Upper lobe of left lung (tissue), 6 donors: ENCODE data around the gene LRRC7. TPM values are rescaled to one million over a fixed set of nuclear protein-coding genes. Genes with fewer than 3 reads are reported as not detected.
A peak's percentile ranks its signal among the peaks of the same experiment; 100 is the strongest.

Experiments
- ATAC-seq, 2 donors: fragments of 200-7000 bp; cut with Tn5 transposase; one replicate each; pipeline ENCODE4 v1.9.1; 2022; ENCODE audit warnings: mild to moderate bottlenecking in 2 of 2, moderate library complexity in 2 of 2; ENCODE audit not compliant: low FRiP score in 2 of 2
- DNase-seq, 2 donors: peaks; one replicate each; pipeline ENCODE4 v3.0.0-alpha.2; 2019 to 2020
- H3K27ac ChIP-seq, 4 donors: fragments of 200-600 bp; sonication (generic); one replicate each; pipeline ENCODE4 v1.5.1; 2016 to 2019
- H3K27me3 ChIP-seq, 4 donors: fragments of 200-600 bp; sonication (generic); one replicate each; pipeline ENCODE4 v1.5.1; 2017 to 2019
- H3K36me3 ChIP-seq, 4 donors: fragments of 200-600 bp; sonication (generic); one replicate each; pipeline ENCODE4 v1.5.1; 2016 to 2019
- H3K4me1 ChIP-seq, 4 donors: fragments of 200-600 bp; sonication (generic); one replicate each; pipeline ENCODE4 v1.5.1; 2018 to 2019
- H3K4me3 ChIP-seq, 4 donors: fragments of 200-600 bp; sonication (generic); one replicate each; pipeline ENCODE4 v1.5.1; 2017 to 2019; ENCODE audit warnings: mild to moderate bottlenecking in 2 of 4, moderate library complexity in 1 of 4
- H3K9me3 ChIP-seq, 4 donors: fragments of 200-600 bp; sonication (generic); one replicate each; pipeline ENCODE4 v1.5.1; 2018 to 2019
- EP300 ChIP-seq, 4 donors: sonication (generic); formaldehyde crosslinking; IDR thresholded peaks; one replicate each; pipeline ENCODE4 v1.5.1; 2017; ENCODE audit warnings: antibody characterized with exemption in 4 of 4, control low read depth in 2 of 4
- POLR2A ChIP-seq, 4 donors: fragments of 450-650 bp; IDR thresholded peaks; one replicate each; pipeline ENCODE4 v1.5.1; 2016 to 2017; ENCODE audit warnings: antibody characterized with exemption in 4 of 4, mild to moderate bottlenecking in 2 of 4
- POLR2AphosphoS5 ChIP-seq, 2 donors: sonication (generic); formaldehyde crosslinking; IDR thresholded peaks; one replicate each; pipeline ENCODE4 v1.5.1; 2017; ENCODE audit warnings: antibody characterized with exemption in 2 of 2
- WGBS, 2 donors: methylation state at CpG; one replicate each; pipeline ENCODE4 v1.1.5; 2017 to 2018; 5-methylcytosine and 5-hydroxymethylcytosine counted together
- total RNA-seq, 6 donors: library from RNA; depleted of rRNA in 4 of 6; stranded (reverse); fragments of >200 nt in 4 of 6; gene quantifications; one replicate each; pipeline versions ENCODE4 v1.1.0 to v1.2.1, GENCODE V29; 2016 to 2021
- TF ChIP-seq, protein P1 (sequence below), 6 experiments: fragments of 450-650 bp in 4 of 6; fragments of 200-600 bp in 2 of 6; sonication (generic) in 2 of 6; IDR thresholded peaks; one replicate each; pipeline ENCODE4 v1.5.1; 2016 to 2019; ENCODE audit warnings: antibody characterized with exemption in 6 of 6
- donor health status: DM: no; HTN: no; CAD: no; lungs with moderate emphysema.
- donor health status: DM: no; HTN: yes; CAD: no; lungs with severe emphysema.

LRRC7 gene
- total RNA-seq, 6 donors from 2014 or later: not detected

DNA sequence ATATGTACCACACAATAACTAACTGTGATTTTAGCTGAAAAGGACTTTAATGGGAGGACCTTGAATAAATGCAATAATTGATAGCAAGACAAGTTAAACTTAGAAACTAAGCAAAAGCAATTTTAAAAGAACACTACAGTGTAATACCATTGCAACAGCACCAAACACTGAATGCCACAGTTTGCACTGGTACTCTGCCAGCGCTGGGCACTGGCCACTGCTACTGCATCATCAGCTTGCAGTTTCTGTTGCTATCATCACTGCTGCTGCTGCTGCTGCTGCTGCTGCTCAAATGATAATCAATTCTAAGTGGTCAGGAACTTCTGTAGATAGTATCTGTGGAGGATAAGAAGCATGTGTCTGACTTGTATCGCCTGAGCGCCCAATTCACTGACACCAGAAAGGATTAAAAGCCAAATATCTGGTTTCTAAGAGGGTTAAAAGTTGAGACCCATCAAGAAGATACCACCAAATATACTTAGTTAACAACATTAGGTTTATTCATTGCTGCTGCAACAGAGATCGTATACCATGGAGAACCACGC, 330.8 kb downstream of the LRRC7 start:
- DNase-seq (no peak), ATAC-seq (no peak)
- WGBS, 2 donors: 82 to 87% methylated on average over 5 of the region's 5 CpGs
- Histone ChIP-seq H3K36me3 (no peaks in the 10 kb centered on the region), H3K27ac (no peak overlapping the region), H3K27me3 (no peaks in the 10 kb centered on the region), H3K4me3 (no peak overlapping the region), H3K9me3 (no peaks in the 10 kb centered on the region), H3K4me1 (no peaks in the 10 kb centered on the region)
- no peak for TF ChIP-seq POLR2A (IDR thresholded peaks at IDR 0.05)
- no peak for TF ChIP-seq POLR2AphosphoS5 (IDR thresholded peaks at IDR 0.05)
- TF ChIP-seq, protein P1, sequence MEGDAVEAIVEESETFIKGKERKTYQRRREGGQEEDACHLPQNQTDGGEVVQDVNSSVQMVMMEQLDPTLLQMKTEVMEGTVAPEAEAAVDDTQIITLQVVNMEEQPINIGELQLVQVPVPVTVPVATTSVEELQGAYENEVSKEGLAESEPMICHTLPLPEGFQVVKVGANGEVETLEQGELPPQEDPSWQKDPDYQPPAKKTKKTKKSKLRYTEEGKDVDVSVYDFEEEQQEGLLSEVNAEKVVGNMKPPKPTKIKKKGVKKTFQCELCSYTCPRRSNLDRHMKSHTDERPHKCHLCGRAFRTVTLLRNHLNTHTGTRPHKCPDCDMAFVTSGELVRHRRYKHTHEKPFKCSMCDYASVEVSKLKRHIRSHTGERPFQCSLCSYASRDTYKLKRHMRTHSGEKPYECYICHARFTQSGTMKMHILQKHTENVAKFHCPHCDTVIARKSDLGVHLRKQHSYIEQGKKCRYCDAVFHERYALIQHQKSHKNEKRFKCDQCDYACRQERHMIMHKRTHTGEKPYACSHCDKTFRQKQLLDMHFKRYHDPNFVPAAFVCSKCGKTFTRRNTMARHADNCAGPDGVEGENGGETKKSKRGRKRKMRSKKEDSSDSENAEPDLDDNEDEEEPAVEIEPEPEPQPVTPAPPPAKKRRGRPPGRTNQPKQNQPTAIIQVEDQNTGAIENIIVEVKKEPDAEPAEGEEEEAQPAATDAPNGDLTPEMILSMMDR (IDR thresholded peaks at IDR 0.05): no peak
- TF ChIP-seq EP300 (IDR thresholded peaks at IDR 0.05): no peak

DNA sequence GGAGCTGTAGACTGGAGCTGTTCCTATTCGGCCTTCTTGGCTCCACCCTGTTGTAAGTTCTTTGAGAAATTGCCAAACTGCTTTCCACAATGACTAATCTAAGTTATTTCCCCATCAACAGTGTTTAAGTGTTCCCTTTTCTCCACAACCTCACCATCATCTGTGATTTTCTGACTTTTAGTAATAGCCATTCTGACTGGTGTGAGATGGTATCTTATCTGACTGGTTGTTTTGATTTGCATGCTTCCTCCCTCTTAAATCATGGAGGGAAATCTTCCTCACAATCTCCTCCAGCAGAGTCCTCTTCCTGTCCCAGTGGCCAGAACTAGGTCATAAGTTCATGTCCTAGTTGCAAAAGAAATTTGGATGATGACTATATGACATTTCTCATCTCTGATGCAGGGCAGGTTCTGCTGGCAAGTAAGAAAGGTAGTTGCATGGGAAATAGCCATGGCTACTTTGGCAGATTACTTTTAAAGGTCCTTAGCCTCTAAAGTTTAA, 343.6 kb downstream of the LRRC7 start:
- Histone ChIP-seq H3K4me1 (no peaks in the 10 kb centered on the region), H3K36me3 (no peaks in the 10 kb centered on the region), H3K4me3 (no peak overlapping the region), H3K27me3 (no peaks in the 10 kb centered on the region), H3K9me3 (no peaks in the 10 kb centered on the region), H3K27ac (no peak overlapping the region)
- TF ChIP-seq POLR2A (IDR thresholded peaks at IDR 0.05): no peak
- TF ChIP-seq, protein P1 (IDR thresholded peaks at IDR 0.05): no peak
- TF ChIP-seq POLR2AphosphoS5 (IDR thresholded peaks at IDR 0.05): no peak
- no peak for TF ChIP-seq EP300 (IDR thresholded peaks at IDR 0.05)
- ATAC-seq (peak in 1 of 2 donors; percentile 88), DNase-seq (no peak)
- 17 to 29% methylated on average over 1 of the region's 1 CpG for WGBS, 2 donors

DNA sequence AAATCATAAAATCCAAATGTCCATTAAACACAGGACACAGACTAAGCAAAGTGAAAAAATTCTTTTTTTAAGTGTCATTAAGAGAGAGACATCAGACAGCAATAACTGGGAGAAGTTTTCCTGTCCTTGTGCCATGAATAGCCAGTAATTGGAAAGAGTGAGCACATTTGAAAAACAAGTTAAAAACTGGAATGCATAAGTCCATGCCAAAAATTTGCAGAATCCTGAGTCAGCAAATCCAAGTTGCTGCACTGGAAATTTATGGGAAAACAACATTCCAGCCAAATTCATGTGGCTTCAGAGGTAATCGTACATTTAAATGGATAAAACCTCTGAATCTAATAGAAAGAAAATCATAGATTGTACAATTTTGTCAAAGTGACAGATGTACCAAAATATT, 346.3 kb downstream of the LRRC7 start:
- Histone ChIP-seq H3K36me3 (no peaks in the 10 kb centered on the region), H3K27ac (no peak overlapping the region), H3K4me3 (no peak overlapping the region), H3K4me1 (no peaks in the 10 kb centered on the region), H3K9me3 (no peaks in the 10 kb centered on the region), H3K27me3 (no peaks in the 10 kb centered on the region)
- ATAC-seq: peak in 1 of 2 donors; percentile 45
- no peak for DNase-seq
- TF ChIP-seq, protein P1 (IDR thresholded peaks at IDR 0.05): no peak
- TF ChIP-seq EP300 (IDR thresholded peaks at IDR 0.05): no peak
- no peak for TF ChIP-seq POLR2A (IDR thresholded peaks at IDR 0.05)
- no peak for TF ChIP-seq POLR2AphosphoS5 (IDR thresholded peaks at IDR 0.05)
- WGBS, 2 donors: 75 to 77% methylated on average over 1 of the region's 1 CpG

DNA sequence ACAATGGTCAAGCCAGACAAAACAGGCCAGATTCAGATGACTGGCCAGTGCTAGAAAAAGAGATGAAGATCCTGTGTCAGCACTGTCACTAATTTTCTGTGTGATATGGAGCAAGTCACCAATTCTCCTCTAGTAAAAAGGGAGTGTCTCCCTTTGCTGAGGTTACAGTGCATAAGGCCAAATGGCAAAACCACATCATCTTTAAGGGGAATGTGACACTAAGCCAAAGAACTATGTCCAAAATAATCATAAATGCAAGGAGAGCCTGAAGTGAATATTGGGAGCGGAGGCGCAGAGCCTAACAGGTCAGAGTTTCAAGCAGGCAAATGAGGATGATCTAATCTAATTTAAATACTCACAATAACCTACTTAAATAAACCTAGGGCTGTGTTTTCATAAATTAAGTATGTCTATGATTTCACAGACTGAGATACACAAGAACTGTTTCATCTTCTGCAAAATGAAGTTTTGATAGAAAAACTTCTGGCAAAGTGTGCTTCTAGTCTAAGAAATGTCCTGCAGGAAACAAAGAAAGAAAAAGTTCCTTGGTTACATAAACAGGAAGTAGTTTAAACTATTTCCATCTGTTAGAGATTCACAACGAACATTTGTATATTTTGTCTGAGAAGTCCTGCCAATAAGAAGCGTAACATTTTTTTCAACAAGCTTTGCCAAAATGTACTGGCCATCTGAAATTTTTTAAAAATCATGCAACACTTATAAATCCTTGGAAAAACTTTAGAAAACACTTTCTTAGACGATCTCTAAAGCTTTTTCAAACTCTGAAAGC, 347.4 kb downstream of the LRRC7 start:
- H3K9me3 ChIP-seq: peaks cover 0 to 4% (median 0%) of the 10 kb centered on the region in 4 donors
- no peak for TF ChIP-seq POLR2AphosphoS5 (IDR thresholded peaks at IDR 0.05)
- TF ChIP-seq EP300 (IDR thresholded peaks at IDR 0.05): no peak
- TF ChIP-seq POLR2A (IDR thresholded peaks at IDR 0.05): no peak
- TF ChIP-seq, protein P1 (IDR thresholded peaks at IDR 0.05): no peak
- no peak overlapping the region for H3K27ac ChIP-seq
- no peaks in the 10 kb centered on the region for H3K4me1 ChIP-seq
- H3K36me3 ChIP-seq: no peaks in the 10 kb centered on the region
- ATAC-seq: peak in 1 of 2 donors; percentile 36
- H3K27me3 ChIP-seq: no peaks in the 10 kb centered on the region
- WGBS, 2 donors: 45 to 58% methylated on average over 5 of the region's 5 CpGs
- H3K4me3 ChIP-seq: no peak overlapping the region
- no peak for DNase-seq
